Measurements from ENCODE around the gene CLCN7.

- TF ChIP-seq EZH2 (IDR thresholded peaks at IDR 0.05; ENCODE audit: low read depth, unreplicated experiment) (no peak), CTCF (conservative IDR thresholded peaks at IDR 0.05; ENCODE audit: low read depth in 2 of 2) (peak; percentile 21 to 56; a peak in 2 of 4 replicates), POLR2AphosphoS5 (IDR thresholded peaks at IDR 0.05; ENCODE audit: low read depth) (no peak), JUNB (IDR thresholded peaks at IDR 0.05; ENCODE audit: unreplicated experiment) (no peak), EZH2phosphoT487 (IDR thresholded peaks at IDR 0.05; ENCODE audit: unreplicated experiment) (no peak), REST (IDR thresholded peaks at IDR 0.05; ENCODE audit: unreplicated experiment) (no peak)
Observed at GRCh38 chr16:1450218-1450617, 24.6 kb downstream of the CLCN7 start.

Measured in GM23338 (cell line).